Progenitor cell of endocrine pancreas (in vitro differentiated cells): ENCODE data around the gene CORIN. TPM values are rescaled to one million over a fixed set of nuclear protein-coding genes. Genes with fewer than 3 reads are reported as not detected.

ENCODE experiments used
- DNase-seq: peaks from one replicate; pipeline ENCODE4 v3.0.0; 2021; ENCODE audit warnings: low spot score; ENCODE audit not compliant: unreplicated experiment
- H3K27ac Mint-ChIP-seq: 2 replicates; pipeline ENCODE4 v1.8.0; 2021; ENCODE audit warnings: mild to moderate bottlenecking, moderate library complexity, mixed read lengths
- H3K27me3 Mint-ChIP-seq: 2 replicates; pipeline ENCODE4 v1.8.0; 2021; ENCODE audit warnings: mixed read lengths
- H3K36me3 Mint-ChIP-seq: 2 replicates; pipeline ENCODE4 v1.8.0; 2022; ENCODE audit warnings: mixed read lengths; ENCODE audit not compliant: insufficient read depth
- H3K4me1 Mint-ChIP-seq: 2 replicates; pipeline ENCODE4 v1.8.0; 2021; ENCODE audit warnings: low read depth, mixed read lengths
- H3K4me3 Mint-ChIP-seq: 2 replicates; pipeline ENCODE4 v1.8.0; 2021; ENCODE audit warnings: low read depth, mild to moderate bottlenecking, moderate library complexity, mixed read lengths
- H3K9me3 Mint-ChIP-seq: 2 replicates; pipeline ENCODE4 v1.8.0; 2021; ENCODE audit warnings: low read depth, mixed read lengths
- long read RNA-seq: library from polyadenylated mRNA; unstranded; transcript quantifications from one replicate; pipeline ENCODE4 v2.0.0, GENCODE V29; 2020
- total RNA-seq: library from RNA; stranded (reverse); gene quantifications from 2 replicates; pipeline ENCODE4 v1.2.1, GENCODE V29; 2021
- TF ChIP-seq, protein P1 (sequence below): fragments of 200-600 bp; sonication (generic); IDR thresholded peaks from one replicate; pipeline ENCODE4 v1.5.0; 2021; ENCODE audit warnings: antibody characterized with exemption, mild to moderate bottlenecking; ENCODE audit not compliant: unreplicated experiment

CORIN gene
- 0.84 and 1.5 TPM in 2 replicates for total RNA-seq
- long read RNA-seq, partial matches to known transcripts = 1 of 2 reads
- long read RNA-seq, other reads (novel, unspliced or antisense) = 1 of 2 reads

DNA sequence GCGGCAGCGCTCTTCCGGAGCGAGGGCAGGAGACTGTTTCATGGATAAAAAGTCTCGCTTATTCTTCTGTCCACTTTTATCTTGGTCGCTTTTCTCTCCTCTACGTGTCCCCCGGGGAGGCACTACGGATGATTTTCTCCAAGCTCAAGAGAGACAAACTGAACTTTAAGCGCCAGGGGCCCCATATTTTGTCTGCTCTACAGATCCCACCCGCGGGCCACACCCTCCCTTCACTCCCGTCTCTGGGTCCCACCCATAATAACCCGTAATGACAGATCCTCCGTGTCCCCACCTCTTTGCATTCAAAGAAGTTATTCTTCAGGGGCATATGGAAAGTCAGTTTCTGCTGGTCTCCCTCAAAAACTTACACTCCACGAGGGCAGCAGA lies at the start of gene CORIN:
Gene CORIN, minus strand, starts transcription at position 160 of the 387 bp plus-strand sequence. Its CDS starts 118 bp downstream, at position 42.
- no peak for DNase-seq
- H3K27ac Mint-ChIP-seq = peak within 1 kb of the TSS; percentile 45
- peak within 1 kb of the TSS; percentile 82 for H3K4me3 Mint-ChIP-seq
- peaks cover 4% of the 10 kb centered on the region for H3K27me3 Mint-ChIP-seq
- TF ChIP-seq, protein P1, sequence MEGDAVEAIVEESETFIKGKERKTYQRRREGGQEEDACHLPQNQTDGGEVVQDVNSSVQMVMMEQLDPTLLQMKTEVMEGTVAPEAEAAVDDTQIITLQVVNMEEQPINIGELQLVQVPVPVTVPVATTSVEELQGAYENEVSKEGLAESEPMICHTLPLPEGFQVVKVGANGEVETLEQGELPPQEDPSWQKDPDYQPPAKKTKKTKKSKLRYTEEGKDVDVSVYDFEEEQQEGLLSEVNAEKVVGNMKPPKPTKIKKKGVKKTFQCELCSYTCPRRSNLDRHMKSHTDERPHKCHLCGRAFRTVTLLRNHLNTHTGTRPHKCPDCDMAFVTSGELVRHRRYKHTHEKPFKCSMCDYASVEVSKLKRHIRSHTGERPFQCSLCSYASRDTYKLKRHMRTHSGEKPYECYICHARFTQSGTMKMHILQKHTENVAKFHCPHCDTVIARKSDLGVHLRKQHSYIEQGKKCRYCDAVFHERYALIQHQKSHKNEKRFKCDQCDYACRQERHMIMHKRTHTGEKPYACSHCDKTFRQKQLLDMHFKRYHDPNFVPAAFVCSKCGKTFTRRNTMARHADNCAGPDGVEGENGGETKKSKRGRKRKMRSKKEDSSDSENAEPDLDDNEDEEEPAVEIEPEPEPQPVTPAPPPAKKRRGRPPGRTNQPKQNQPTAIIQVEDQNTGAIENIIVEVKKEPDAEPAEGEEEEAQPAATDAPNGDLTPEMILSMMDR = no peak
- H3K36me3 Mint-ChIP-seq = peaks cover 6% of the 10 kb centered on the region
- peaks cover 13% of the 10 kb centered on the region for H3K4me1 Mint-ChIP-seq
- peaks cover 9% of the 10 kb centered on the region for H3K9me3 Mint-ChIP-seq

- Mint-ChIP-seq H3K4me1 (peaks cover 3% of the 10 kb centered on the region), H3K4me3 (no peak overlapping the region), H3K27ac (no peak overlapping the region), H3K9me3 (no peaks in the 10 kb centered on the region), H3K36me3 (peaks cover 28% of the 10 kb centered on the region), H3K27me3 (no peaks in the 10 kb centered on the region)
- TF ChIP-seq, protein P1 = no peak
- DNase-seq = no peak
Measured at GRCh38 chr4:47882228-47882627, 44.4 kb upstream of the CORIN start.

- no peak for DNase-seq
- Mint-ChIP-seq H3K27ac (no peak overlapping the region), H3K36me3 (peaks cover 42% of the 10 kb centered on the region)
Measured at GRCh38 chr4:47879458-47879857, 41.6 kb upstream of the CORIN start.

DNA sequence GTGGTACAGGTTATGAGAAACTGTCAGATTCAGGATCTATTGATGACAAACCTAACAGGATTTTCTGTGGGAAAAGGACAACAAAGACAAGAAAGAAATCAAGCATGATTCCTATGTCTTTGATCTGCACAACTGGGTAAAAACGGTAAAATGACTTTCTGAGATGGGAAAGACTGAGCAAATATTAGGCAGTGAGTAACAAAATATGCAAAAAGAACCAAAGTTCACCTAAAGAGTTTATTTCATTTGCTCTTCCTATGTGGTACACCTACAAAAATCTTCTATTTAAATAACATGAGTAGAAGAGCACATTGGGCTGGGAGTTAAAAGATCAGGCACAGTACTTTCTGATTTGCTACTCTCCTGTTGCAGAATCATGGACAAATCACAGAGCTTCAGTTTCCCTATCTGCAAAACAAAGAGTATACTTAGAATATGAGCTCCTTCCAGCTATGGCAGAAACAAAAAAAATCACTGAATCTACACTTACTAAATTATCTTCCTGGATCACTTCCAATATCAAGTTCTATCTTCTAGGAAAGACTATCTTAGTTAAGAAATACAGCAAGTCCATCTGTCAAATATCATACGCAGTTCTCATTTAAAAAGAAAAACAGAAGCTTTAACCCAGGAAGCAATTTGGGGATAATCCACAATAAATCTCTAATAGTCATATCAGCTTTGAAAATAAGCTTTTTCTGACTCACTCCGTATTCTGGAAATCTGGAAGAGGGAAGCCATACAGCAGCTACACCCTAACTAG lies 39.1 kb upstream of the CORIN start:
- no peak overlapping the region for H3K27ac Mint-ChIP-seq
- no peak overlapping the region for H3K4me3 Mint-ChIP-seq
- TF ChIP-seq, protein P1 = no peak
- peaks cover 13% of the 10 kb centered on the region for H3K9me3 Mint-ChIP-seq
- H3K36me3 Mint-ChIP-seq = peaks cover 52% of the 10 kb centered on the region
- H3K4me1 Mint-ChIP-seq = peaks cover 3% of the 10 kb centered on the region
- no peaks in the 10 kb centered on the region for H3K27me3 Mint-ChIP-seq
- DNase-seq = no peak

More at GRCh38 chr4:47879458-47879857, 41.6 kb upstream of the CORIN start:
- TF ChIP-seq, protein P1 = no peak
- Mint-ChIP-seq H3K4me3 (no peak overlapping the region), H3K9me3 (peaks cover under 1% of the 10 kb centered on the region), H3K27me3 (no peaks in the 10 kb centered on the region), H3K4me1 (peaks cover 3% of the 10 kb centered on the region)

DNA sequence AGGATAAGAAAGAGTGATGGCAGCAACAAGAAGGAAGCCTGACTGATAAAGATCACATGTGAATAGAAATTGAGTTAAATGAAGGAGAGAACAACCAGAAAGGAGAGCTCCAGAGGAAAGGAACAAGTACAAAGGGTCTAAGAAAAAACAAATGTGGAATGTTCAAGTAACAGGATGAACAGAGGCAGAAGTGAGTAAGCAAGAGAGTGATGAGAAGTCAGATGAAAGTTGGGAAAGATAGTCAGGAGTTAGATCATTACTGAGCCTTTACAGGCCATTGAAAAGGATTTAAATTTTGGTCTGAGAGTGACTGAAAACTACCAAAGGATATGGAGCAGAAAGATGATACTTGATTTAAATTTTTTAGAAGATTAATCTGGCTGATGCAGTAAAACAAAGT lies 38.4 kb upstream of the CORIN start:
- Mint-ChIP-seq H3K4me1 (peaks cover 3% of the 10 kb centered on the region), H3K27me3 (no peaks in the 10 kb centered on the region), H3K36me3 (peaks cover 53% of the 10 kb centered on the region), H3K27ac (peak overlapping the region; percentile 4), H3K9me3 (peaks cover 13% of the 10 kb centered on the region), H3K4me3 (no peak overlapping the region)
- DNase-seq = no peak
- TF ChIP-seq, protein P1 = no peak
